ENCODE measurements around the gene PHF14.

Gene PHF14

GRCh38 chr7:11120068-11120664, 146.5 kb downstream of the PHF14 start:
- no peak for DNase-seq

- DNase-seq = no peak
Observed at GRCh38 chr7:11120675-11121220, 147.1 kb downstream of the PHF14 start.

- DNase-seq = no peak
Observed at GRCh38 chr7:11124856-11125559, 151.3 kb downstream of the PHF14 start.

DNA sequence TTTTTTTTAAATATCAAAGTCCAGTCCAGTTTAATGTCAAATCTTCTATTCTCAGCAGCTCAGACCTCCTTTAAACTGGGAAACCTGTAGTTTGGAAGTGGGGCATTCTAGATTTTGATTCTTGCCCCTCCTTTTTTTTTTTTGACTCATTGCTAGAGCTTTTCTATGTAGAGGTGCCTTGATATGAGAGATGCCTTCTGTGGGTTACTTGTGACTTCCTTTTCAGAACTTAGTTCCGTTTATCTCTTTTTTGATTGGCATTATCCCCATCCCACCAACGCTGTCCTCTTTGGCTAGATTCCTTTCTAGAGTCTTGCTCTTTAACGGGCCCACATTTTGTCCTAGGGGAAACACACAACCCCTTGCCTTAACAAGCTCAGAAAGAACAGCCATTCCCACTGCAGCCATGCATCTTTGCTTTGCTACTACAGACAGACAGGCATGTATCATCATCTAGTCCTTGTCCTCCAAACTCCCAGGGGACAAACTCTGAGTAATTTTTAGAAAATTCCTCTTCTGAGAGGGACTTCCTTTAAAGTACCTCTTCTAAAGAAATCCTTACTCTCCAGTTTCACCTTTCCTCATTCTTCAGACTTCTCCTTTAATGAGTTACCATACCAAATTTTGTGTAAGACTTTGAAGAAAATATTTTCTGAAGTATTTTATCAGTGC, 153.6 kb downstream of the PHF14 start:
- no peak for DNase-seq

DNA sequence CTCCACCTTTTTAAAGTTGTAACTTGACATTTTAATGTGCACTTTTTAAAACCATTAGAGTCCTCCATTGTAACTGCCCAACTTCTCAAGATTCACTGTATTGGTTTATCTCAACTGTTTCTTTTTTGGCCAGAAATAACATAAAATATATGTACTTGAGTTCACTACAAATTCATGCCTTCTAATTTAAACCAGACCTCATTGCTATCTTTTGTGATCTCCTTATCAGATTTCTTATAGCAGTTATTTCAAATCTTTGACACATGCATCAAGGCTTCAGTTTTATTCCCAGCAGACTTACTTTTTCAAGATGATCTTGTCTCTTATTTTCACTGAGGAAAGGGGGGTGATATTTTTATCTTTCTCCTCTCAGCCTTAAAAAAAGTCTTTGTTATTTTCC, 154.3 kb downstream of the PHF14 start:
- no peak for DNase-seq

GRCh38 chr7:11128498-11128897, 154.8 kb downstream of the PHF14 start:
- no peak for DNase-seq

DNA sequence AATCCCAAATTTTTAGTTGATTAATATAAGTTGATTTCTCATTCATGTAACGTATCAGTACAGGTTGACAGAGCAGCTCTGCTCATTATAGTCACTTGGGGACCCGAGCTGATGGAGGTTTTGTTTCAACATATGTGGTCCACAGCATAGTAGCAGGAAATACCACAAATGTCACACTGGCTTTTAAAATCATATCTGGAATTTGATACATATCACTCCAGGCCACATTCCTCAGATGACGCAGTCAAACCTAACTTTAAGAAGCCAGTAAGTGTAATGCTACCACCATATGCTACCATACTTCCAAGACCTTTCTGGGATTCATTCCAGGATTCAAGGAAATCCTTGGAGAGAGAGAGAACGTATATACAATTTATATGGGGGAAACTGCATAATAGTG, 156.3 kb downstream of the PHF14 start:
- no peak for DNase-seq

GRCh38 chr7:11130601-11131000, 156.9 kb downstream of the PHF14 start:
- DNase-seq = no peak

- no peak for DNase-seq
Observed at GRCh38 chr7:11133436-11133959, 159.8 kb downstream of the PHF14 start.

- no peak for DNase-seq
Observed at GRCh38 chr7:11135573-11135972, 161.9 kb downstream of the PHF14 start.

DNA sequence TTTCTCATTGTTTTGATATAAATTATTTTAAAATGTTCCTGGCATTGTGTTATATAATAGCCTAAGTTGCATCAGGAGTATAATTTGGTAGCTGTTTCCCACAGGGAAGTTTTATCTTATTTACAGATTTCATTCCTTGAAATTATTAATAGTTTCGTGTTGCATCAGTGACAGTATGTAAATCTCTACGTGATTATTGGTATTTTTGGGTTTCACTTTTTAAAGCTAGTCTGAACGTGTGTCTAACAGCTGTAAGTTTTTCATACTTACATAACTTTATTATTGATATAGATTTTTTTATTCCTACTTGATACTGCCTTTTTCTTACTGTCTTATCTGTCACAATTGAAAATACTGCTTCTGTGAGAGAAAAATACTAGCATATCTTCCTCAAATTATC, 167.9 kb downstream of the PHF14 start:
- no peak for DNase-seq

DNA sequence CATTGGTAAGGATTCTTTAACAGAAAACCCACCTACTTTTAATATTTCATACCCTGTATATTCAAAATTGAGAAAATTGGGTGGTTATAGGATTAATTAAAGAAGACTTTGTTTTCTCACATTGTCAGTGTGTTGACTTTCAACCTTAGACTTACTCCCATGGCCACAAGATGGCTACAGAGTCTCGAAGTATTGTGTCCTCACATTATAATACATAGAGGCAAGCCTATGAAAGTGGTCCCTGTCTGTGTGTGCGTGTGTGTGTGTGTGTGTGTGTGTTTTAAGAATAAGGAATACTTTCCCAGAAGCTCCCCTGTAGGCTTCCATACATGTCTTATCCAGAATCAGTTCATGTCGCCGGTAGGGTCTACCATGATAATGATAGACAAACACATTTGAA, 180.0 kb downstream of the PHF14 start:
- DNase-seq = no peak

DNA sequence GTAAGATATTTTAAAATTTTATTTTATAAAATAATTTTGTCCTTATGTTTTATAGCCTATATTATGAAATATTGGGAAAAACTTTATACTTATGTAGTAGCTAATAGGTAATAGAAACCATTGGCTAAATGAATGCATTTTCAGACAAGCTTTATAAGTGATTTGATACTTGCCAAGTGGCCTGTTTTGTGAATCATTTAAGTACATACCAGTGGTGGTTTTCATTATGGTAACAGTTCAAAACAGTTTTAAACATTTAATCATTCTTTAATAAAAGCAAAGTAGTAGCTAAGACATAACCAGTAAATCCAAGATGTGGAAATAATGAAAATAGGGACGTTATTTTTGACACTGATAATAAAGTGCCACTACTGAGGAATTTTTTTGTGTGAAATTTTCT, 182.2 kb downstream of the PHF14 start:
- no peak for DNase-seq

DNA sequence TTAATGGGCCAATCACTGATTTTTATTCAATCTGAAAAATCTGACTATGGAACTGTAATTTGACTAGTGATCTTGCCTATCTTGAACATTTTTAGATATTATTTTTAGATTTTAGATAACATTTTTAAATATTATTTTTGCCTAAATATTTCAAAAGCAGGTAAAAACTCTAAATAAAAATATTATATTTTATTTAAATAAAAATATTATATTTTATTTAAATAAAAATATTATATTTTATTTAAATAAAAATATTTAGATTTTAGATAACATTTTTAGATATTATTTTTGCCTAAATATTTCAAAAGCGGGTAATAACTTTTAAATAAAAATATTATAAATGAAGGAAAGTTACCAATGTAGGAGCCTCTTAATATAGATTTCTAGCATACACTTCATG, 187.8 kb downstream of the PHF14 start:
- no peak for DNase-seq

- DNase-seq = no peak
Observed at GRCh38 chr7:11163220-11163619, 189.5 kb downstream of the PHF14 start.

- DNase-seq = no peak
Observed at GRCh38 chr7:11166051-11166450, 192.4 kb downstream of the PHF14 start.

GRCh38 chr7:11168650-11169170, 195.0 kb downstream of the PHF14 start:
- peak; percentile 38 for DNase-seq

DNA sequence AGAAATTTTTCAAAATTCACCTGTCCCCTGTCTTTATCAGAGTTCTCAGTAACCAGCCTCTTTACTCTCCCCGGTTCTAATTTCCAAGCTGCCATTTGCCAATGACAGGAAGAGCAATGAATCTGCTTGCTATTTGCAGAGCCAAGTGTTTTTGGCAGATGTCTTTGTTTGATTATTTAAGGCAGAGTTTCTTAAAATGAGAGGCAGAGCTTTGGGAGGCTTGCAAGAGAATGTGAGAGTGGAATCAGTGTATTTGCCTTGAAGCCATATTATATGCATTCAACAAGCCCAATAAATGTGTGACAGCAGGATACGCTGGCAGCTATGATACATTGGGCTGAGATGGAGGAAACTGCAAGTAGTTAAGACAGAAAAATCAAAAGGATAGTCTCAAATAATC, 196.5 kb downstream of the PHF14 start:
- DNase-seq = peak; percentile 21

DNA sequence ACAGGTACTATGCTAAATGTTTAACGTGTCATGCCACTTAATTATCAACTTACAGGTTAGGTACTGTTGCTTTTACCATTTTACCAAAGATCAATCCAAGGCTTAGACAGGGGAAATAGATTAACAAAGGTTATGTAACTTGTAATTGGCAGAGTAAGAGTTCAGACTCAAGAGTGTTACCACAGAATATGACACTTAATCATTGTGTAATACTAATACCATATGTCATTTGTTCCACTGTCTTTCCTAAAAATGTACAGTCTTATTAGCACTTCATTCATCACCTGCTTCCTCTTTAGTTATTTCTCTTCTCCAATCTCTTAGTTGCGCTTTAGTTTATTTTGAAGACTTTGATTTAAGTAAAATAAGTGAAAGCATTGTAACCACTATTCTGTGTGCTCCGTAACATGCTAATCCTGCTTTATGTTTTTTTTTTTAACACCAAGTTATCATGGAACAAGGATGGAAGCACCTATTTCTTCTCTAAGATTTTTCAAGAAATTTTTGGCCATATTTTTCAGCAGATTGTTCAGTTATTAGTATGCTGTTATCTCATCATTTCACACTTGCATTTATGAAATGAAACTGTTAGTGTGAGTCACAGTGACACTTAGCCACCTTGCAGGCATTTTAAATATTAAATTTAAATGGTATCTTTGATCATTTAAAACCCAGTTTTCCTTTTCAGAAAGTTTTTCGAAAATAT, 197.3 kb downstream of the PHF14 start:
- DNase-seq = no peak

DNA sequence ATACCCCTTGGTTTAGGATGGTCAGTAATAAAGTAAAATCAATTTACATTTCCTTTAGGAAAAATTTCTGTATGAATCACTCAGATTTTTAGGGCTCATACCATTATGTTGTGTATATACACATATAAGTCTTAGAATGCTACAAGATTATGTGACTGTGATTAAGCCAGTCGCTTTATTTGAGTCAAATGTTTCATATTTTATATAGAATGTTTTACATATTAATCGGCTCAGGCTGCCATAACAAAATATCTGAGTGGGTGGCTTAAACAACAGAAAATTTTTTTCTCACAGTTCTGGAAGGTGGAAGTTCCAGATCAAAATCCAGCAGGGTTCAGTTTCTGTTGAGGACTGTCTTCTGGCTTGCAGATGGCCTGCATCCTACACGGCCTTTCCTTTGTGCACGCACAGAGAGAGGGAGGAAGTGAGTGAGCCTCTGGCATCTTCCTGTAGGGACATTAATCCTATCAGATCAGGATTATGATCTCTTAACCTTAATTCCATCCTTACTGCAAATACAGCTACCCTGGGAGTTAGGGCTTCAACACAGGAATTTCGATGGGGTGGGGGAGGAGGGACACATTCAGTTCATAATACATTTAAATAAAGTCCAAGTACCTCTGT, 198.0 kb downstream of the PHF14 start:
- DNase-seq = no peak

- DNase-seq = no peak
Observed at GRCh38 chr7:11172835-11173234, 199.2 kb downstream of the PHF14 start.

DNA sequence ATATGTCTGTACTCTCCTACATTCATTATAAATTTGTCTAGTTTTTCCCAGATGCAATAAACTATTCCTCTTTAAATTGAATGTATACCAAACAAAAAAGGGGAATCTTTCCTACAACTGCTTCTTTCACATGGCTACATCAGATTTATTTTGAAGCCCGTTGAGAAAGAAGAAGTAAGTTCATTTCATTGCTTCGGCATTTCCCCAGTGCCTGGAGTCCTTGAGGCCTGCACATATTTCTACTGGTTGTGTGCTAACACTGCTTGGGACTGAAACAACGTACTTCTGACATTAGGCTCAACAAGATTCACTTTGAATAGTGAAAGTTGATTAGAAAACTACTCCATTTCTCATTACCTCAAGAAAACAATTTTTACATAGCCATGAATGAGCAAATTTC, 201.7 kb downstream of the PHF14 start:
- DNase-seq = no peak

GRCh38 chr7:11175887-11176286, 202.2 kb downstream of the PHF14 start:
- no peak for DNase-seq
